Peyer's patch (tissue), 4 donors: Measurements from ENCODE around the gene ASB3. TPM values are rescaled to one million over a fixed set of nuclear protein-coding genes. Genes with fewer than 3 reads are reported as not detected.
A peak's percentile ranks its signal among the peaks of the same experiment; 100 is the strongest.

ENCODE experiments used
- DNase-seq, 3 donors: peaks; one replicate each; pipeline ENCODE4 v3.0.0-alpha.2; 2017 to 2019
- H3K27ac ChIP-seq, 4 donors: fragments of 200-600 bp; sonication (generic); one replicate each; pipeline ENCODE4 v1.5.1; 2016 to 2019
- H3K27me3 ChIP-seq, 2 donors: fragments of 200-600 bp; sonication (generic); one replicate each; pipeline ENCODE4 v1.5.1; 2019
- H3K36me3 ChIP-seq, 3 donors: fragments of 200-600 bp; sonication (generic); one replicate each; pipeline ENCODE4 v1.5.1; 2016 to 2019
- H3K4me1 ChIP-seq, 4 donors: fragments of 200-600 bp; sonication (generic); one replicate each; pipeline ENCODE4 v1.5.1; 2016 to 2019
- H3K4me3 ChIP-seq, 4 donors: fragments of 200-600 bp; sonication (generic); 1 replicate in 3 of 4; 2 replicates in 1 of 4; pipeline ENCODE4 v1.5.1; 2016 to 2019; ENCODE audit warnings: mild to moderate bottlenecking in 1 of 4
- H3K9me3 ChIP-seq, 4 donors: fragments of 200-600 bp; sonication (generic); one replicate each; pipeline ENCODE4 v1.5.1; 2016 to 2019; ENCODE audit warnings: mild to moderate bottlenecking in 1 of 4
- CTCF ChIP-seq, 6 experiments: fragments of 450-650 bp in 4 of 6; fragments of 200-600 bp in 2 of 6; sonication (generic) in 1 of 6; IDR thresholded peaks; one replicate each; pipeline ENCODE4 v1.5.1; 2017 to 2019; ENCODE audit warnings: antibody characterized with exemption in 6 of 6, mild to moderate bottlenecking in 3 of 6, moderate library complexity in 1 of 6
- POLR2A ChIP-seq, 2 donors: fragments of 450-650 bp; IDR thresholded peaks; one replicate each; pipeline ENCODE4 v1.5.1; 2017; ENCODE audit warnings: antibody characterized with exemption in 2 of 2, mild to moderate bottlenecking in 2 of 2, moderate library complexity in 2 of 2
- total RNA-seq, 4 donors: library from RNA; depleted of rRNA; stranded (reverse); fragments of >200 nt; gene quantifications; one replicate each; pipeline ENCODE4 v1.1.0, GENCODE V29; 2016

ASB3 gene
- total RNA-seq, 4 donors from 2014 or later = 11.7 to 30.5 (median 18.3) TPM

- DNase-seq = no peak
Measured at GRCh38 chr2:53820048-53820447, 33.3 kb upstream of the ASB3 start.

GRCh38 chr2:53819634-53820033 is 32.9 kb upstream of the ASB3 start:
- Histone ChIP-seq H3K27ac (peak overlapping the region in 1 of 4 donors; percentile 33), H3K4me1 (peaks cover 0 to 5% (median 0%) of the 10 kb centered on the region in 4 donors), H3K9me3 (no peaks in the 10 kb centered on the region), H3K4me3 (no peak overlapping the region), H3K27me3 (no peaks in the 10 kb centered on the region), H3K36me3 (peaks cover 0 to 39% (median 0%) of the 10 kb centered on the region in 3 donors)
- no peak for DNase-seq
- TF ChIP-seq POLR2A (IDR thresholded peaks at IDR 0.05) = no peak
- TF ChIP-seq CTCF (IDR thresholded peaks at IDR 0.05) = no peak

More at GRCh38 chr2:53820048-53820447, 33.3 kb upstream of the ASB3 start:
- Histone ChIP-seq H3K36me3 (peaks cover 0 to 35% (median 0%) of the 10 kb centered on the region in 3 donors), H3K4me3 (no peak overlapping the region), H3K4me1 (peaks cover 0 to 5% (median 0%) of the 10 kb centered on the region in 4 donors), H3K27me3 (no peaks in the 10 kb centered on the region), H3K9me3 (no peaks in the 10 kb centered on the region), H3K27ac (peak overlapping the region in 1 of 4 donors; percentile 33)
- TF ChIP-seq POLR2A (IDR thresholded peaks at IDR 0.05) = no peak
- no peak for TF ChIP-seq CTCF (IDR thresholded peaks at IDR 0.05)

GRCh38 chr2:53818854-53819435 is 32.2 kb upstream of the ASB3 start:
- Histone ChIP-seq H3K4me3 (no peak overlapping the region), H3K36me3 (peaks cover 0 to 45% (median 0%) of the 10 kb centered on the region in 3 donors), H3K4me1 (peaks cover 0 to 5% (median 0%) of the 10 kb centered on the region in 4 donors), H3K27ac (no peak overlapping the region), H3K27me3 (no peaks in the 10 kb centered on the region), H3K9me3 (no peaks in the 10 kb centered on the region)
- TF ChIP-seq POLR2A (IDR thresholded peaks at IDR 0.05) (no peak), CTCF (IDR thresholded peaks at IDR 0.05) (no peak)
- DNase-seq = no peak

- H3K9me3 ChIP-seq = no peaks in the 10 kb centered on the region
- H3K36me3 ChIP-seq = peaks cover 0 to 77% (median 0%) of the 10 kb centered on the region in 3 donors
- H3K4me3 ChIP-seq = no peak overlapping the region
- no peaks in the 10 kb centered on the region for H3K4me1 ChIP-seq
- no peaks in the 10 kb centered on the region for H3K27me3 ChIP-seq
- TF ChIP-seq POLR2A (IDR thresholded peaks at IDR 0.05) (no peak), CTCF (IDR thresholded peaks at IDR 0.05) (no peak)
- peak overlapping the region in 1 of 4 donors; percentile 7 for H3K27ac ChIP-seq
- peak in 1 of 3 donors; percentile 52 for DNase-seq
Measured at GRCh38 chr2:53813151-53813550, 26.4 kb upstream of the ASB3 start.

GRCh38 chr2:53811601-53812000 is 24.8 kb upstream of the ASB3 start:
- no peak overlapping the region for H3K27ac ChIP-seq
- H3K36me3 ChIP-seq = peaks cover 0 to 81% (median 0%) of the 10 kb centered on the region in 3 donors
- H3K27me3 ChIP-seq = no peaks in the 10 kb centered on the region
- H3K9me3 ChIP-seq = no peaks in the 10 kb centered on the region
- DNase-seq = no peak
- TF ChIP-seq POLR2A (IDR thresholded peaks at IDR 0.05) (no peak), CTCF (IDR thresholded peaks at IDR 0.05) (no peak)
- H3K4me1 ChIP-seq = no peaks in the 10 kb centered on the region
- H3K4me3 ChIP-seq = no peak overlapping the region
